Neuronal stem cell (in vitro differentiated cells): ENCODE measurements around the gene B9D1.

Experiments used
- DNase-seq: peaks from one replicate; pipeline ENCODE4 v3.0.0-alpha.2; 2013; ENCODE audit warnings: low spot score
- H2AFZ ChIP-seq: one replicate; pipeline ENCODE4 v1.6.1; 2013; ENCODE audit warnings: mild to moderate bottlenecking, low read length, inconsistent platforms
- H2AK5ac ChIP-seq: 2 replicates; pipeline ENCODE4 v1.6.1; 2013; ENCODE audit warnings: low read depth, mild to moderate bottlenecking, inconsistent platforms, low read length, moderate library complexity, mixed read lengths
- H2BK120ac ChIP-seq: 2 replicates; pipeline ENCODE4 v1.6.1; 2013; ENCODE audit warnings: low read depth, mild to moderate bottlenecking, inconsistent platforms, low read length, moderate library complexity, mixed read lengths
- H2BK12ac ChIP-seq: one replicate; pipeline ENCODE4 v1.6.1; 2013; ENCODE audit warnings: low read length, inconsistent platforms
- H2BK15ac ChIP-seq: 2 replicates; pipeline ENCODE4 v1.6.1; 2013; ENCODE audit warnings: mild to moderate bottlenecking, low read length, inconsistent platforms, mixed read lengths
- H2BK5ac ChIP-seq: one replicate; pipeline ENCODE4 v1.6.1; 2013; ENCODE audit warnings: inconsistent platforms, mild to moderate bottlenecking, low read length, moderate library complexity
- H3K14ac ChIP-seq: one replicate; pipeline ENCODE4 v1.6.1; 2013; ENCODE audit warnings: low read length, inconsistent platforms
- H3K18ac ChIP-seq: 2 replicates; pipeline ENCODE4 v1.6.1; 2013; ENCODE audit warnings: low read length, inconsistent platforms
- H3K23ac ChIP-seq: 2 replicates; pipeline ENCODE4 v1.6.1; 2013; ENCODE audit warnings: low read depth, mild to moderate bottlenecking, mixed read lengths, low read length, inconsistent platforms; ENCODE audit not compliant: poor library complexity
- H3K27ac ChIP-seq: replicated peaks from 3 replicates; pipeline ENCODE4 v1.5.1; 2013; ENCODE audit warnings: low read length, inconsistent platforms
- H3K27me3 ChIP-seq, 3 experiments: 2 replicates each; pipeline ENCODE4 v1.6.1; 2013; ENCODE audit warnings: low read length in 3 of 3, mild to moderate bottlenecking in 2 of 3, inconsistent platforms in 1 of 3, low read depth in 1 of 3, mixed read lengths in 1 of 3, moderate library complexity in 1 of 3; ENCODE audit not compliant: control insufficient read depth in 3 of 3, insufficient read depth in 3 of 3
- H3K36me3 ChIP-seq, 2 donors: replicated peaks in 1 of 2; 2 replicates each; pipeline ENCODE4 v1.6.1; 2013; ENCODE audit warnings: low read length in 2 of 2; ENCODE audit not compliant: control insufficient read depth in 2 of 2, insufficient read depth in 2 of 2
- H3K4ac ChIP-seq: 2 replicates; pipeline ENCODE4 v1.6.1; 2013; ENCODE audit warnings: inconsistent platforms, mild to moderate bottlenecking, low read length, moderate library complexity
- H3K4me1 ChIP-seq, 2 donors: 1 replicate in 1 of 2; 2 replicates in 1 of 2; pipeline ENCODE4 v1.6.1; 2013; ENCODE audit warnings: low read length in 2 of 2, low read depth in 1 of 2; ENCODE audit not compliant: control insufficient read depth in 2 of 2, insufficient read depth in 1 of 2
- H3K4me2 ChIP-seq: one replicate; pipeline ENCODE4 v1.6.1; 2013; ENCODE audit warnings: mild to moderate bottlenecking, low read length, inconsistent platforms; ENCODE audit not compliant: insufficient read depth, poor library complexity, severe bottlenecking
- H3K4me3 ChIP-seq, 2 donors: 2 replicates each; pipeline ENCODE4 v1.5.1; 2013; ENCODE audit warnings: low read length in 2 of 2, mild to moderate bottlenecking in 2 of 2, inconsistent platforms in 1 of 2, moderate library complexity in 1 of 2
- H3K79me1 ChIP-seq: one replicate; pipeline ENCODE4 v1.6.1; 2013; ENCODE audit warnings: low read depth, mild to moderate bottlenecking, inconsistent platforms, low read length, moderate library complexity
- H3K9ac ChIP-seq: one replicate; pipeline ENCODE4 v1.6.1; 2013; ENCODE audit warnings: mild to moderate bottlenecking, low read depth, low read length, inconsistent platforms; ENCODE audit not compliant: poor library complexity
- H3K9me3 ChIP-seq, 2 donors: replicated peaks in 1 of 2; 2 replicates each; pipeline versions ENCODE3 to v1.6.1; 2013; ENCODE audit warnings: low read length in 2 of 2, mild to moderate bottlenecking in 2 of 2, inconsistent platforms in 1 of 2, low read depth in 1 of 2, mixed read lengths in 1 of 2, moderate library complexity in 1 of 2; ENCODE audit not compliant: control insufficient read depth in 2 of 2, insufficient read depth in 1 of 2
- H4K8ac ChIP-seq: one replicate; pipeline ENCODE4 v1.6.1; 2013; ENCODE audit warnings: low read depth, mild to moderate bottlenecking, inconsistent platforms, low read length, moderate library complexity
- H4K91ac ChIP-seq: one replicate; pipeline ENCODE4 v1.6.1; 2013; ENCODE audit warnings: low read length, low read depth, mild to moderate bottlenecking, inconsistent platforms; ENCODE audit not compliant: poor library complexity
- WGBS, 2 donors: extraction: QIAGEN DNeasy Blood & Tissue Kit; methylation state at CpG; one replicate each; pipeline ENCODE4 v1.1.7; 2013; ENCODE audit warnings: missing lambda C conversion rate in 2 of 2, mixed read lengths in 1 of 2; ENCODE audit not compliant: insufficient read length in 2 of 2, insufficient replicate concordance in 1 of 2; ENCODE audit errors: extremely low coverage in 2 of 2; 5-methylcytosine and 5-hydroxymethylcytosine counted together

The B9D1 gene

GRCh38 chr17:19329839-19330238 lies 32.7 kb downstream of the B9D1 start:
- H3K14ac ChIP-seq: no peak overlapping the region
- peaks cover 9 to 85% of the 10 kb centered on the region in 2 donors for H3K36me3 ChIP-seq
- no peak overlapping the region for H2AFZ ChIP-seq
- H3K23ac ChIP-seq: no peak overlapping the region
- H3K9ac ChIP-seq: no peak overlapping the region
- H3K27ac ChIP-seq: no peak overlapping the region
- H4K8ac ChIP-seq: no peak overlapping the region
- H2BK5ac ChIP-seq: no peak overlapping the region
- H2BK12ac ChIP-seq: no peak overlapping the region
- no peaks in the 10 kb centered on the region for H3K79me1 ChIP-seq
- no peak overlapping the region for H3K18ac ChIP-seq
- H2AK5ac ChIP-seq: no peak overlapping the region
- no peak overlapping the region for H3K4ac ChIP-seq
- no peak overlapping the region for H2BK120ac ChIP-seq
- H3K4me3 ChIP-seq: no peak overlapping the region
- H2BK15ac ChIP-seq: no peak overlapping the region
- no peak overlapping the region for H3K4me2 ChIP-seq
- no peaks in the 10 kb centered on the region for H3K27me3 ChIP-seq
- peaks cover 8 to 20% of the 10 kb centered on the region in 2 donors for H3K4me1 ChIP-seq
- WGBS, 2 donors: no CpG with 5 or more reads among the region's 2 CpGs
- H4K91ac ChIP-seq: no peak overlapping the region
- peaks cover 2 to 15% of the 10 kb centered on the region in 2 donors for H3K9me3 ChIP-seq
- no peak for DNase-seq

DNA sequence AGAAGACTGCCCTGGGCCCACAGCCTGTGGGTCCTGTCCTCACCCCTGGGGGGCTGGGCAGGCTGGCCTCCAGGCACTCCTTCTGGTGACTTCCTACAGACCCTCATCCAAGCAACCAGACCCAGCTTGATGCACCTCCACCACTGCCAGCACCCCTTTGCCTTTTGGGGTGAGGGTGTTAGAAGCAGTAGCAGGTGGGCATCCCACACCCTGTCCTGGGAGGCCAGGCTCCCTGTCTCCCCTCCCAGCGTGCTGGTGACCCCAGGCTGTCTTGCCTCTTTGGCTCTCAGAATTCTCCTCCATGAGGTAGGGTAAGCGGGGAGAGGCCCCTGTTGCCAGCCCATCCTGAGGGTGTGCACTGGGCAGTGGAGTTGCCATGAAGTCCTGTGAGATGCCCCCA lies 33.4 kb downstream of the B9D1 start:
- peaks cover 6 to 85% of the 10 kb centered on the region in 2 donors for H3K36me3 ChIP-seq
- H3K4me3 ChIP-seq: no peak overlapping the region
- no peak for DNase-seq
- H3K27ac ChIP-seq: no peak overlapping the region
- H3K23ac ChIP-seq: peak overlapping the region; percentile 89
- H2BK120ac ChIP-seq: no peak overlapping the region
- H3K9me3 ChIP-seq: peaks cover 2 to 18% of the 10 kb centered on the region in 2 donors
- H3K4me2 ChIP-seq: no peak overlapping the region
- no peaks in the 10 kb centered on the region for H3K79me1 ChIP-seq
- no peak overlapping the region for H2AFZ ChIP-seq
- peak overlapping the region; percentile 77 for H3K18ac ChIP-seq
- H3K4me1 ChIP-seq: peaks cover 8 to 20% of the 10 kb centered on the region in 2 donors
- H2BK12ac ChIP-seq: no peak overlapping the region
- H2AK5ac ChIP-seq: peak overlapping the region; percentile 42
- H3K4ac ChIP-seq: no peak overlapping the region
- H3K14ac ChIP-seq: peak overlapping the region; percentile 47
- no peak overlapping the region for H4K8ac ChIP-seq
- H2BK5ac ChIP-seq: peak overlapping the region; percentile 4
- WGBS, 2 donors: no CpG with 5 or more reads among the region's 2 CpGs
- no peaks in the 10 kb centered on the region for H3K27me3 ChIP-seq
- H3K9ac ChIP-seq: peak overlapping the region; percentile 32
- H2BK15ac ChIP-seq: no peak overlapping the region
- peak overlapping the region; percentile 34 for H4K91ac ChIP-seq

GRCh38 chr17:19328441-19329061 lies 34.0 kb downstream of the B9D1 start:
- DNase-seq: no peak
- Histone ChIP-seq H2BK5ac (peak overlapping the region; percentile 4), H2BK15ac (no peak overlapping the region), H3K9ac (no peak overlapping the region), H3K4me3 (no peak overlapping the region), H2BK120ac (no peak overlapping the region), H3K4me1 (peaks cover 8 to 20% of the 10 kb centered on the region in 2 donors), H3K27me3 (no peaks in the 10 kb centered on the region), H3K4ac (no peak overlapping the region), H2AK5ac (no peak overlapping the region), H4K8ac (no peak overlapping the region), H3K36me3 (peaks cover 4 to 85% of the 10 kb centered on the region in 2 donors), H2AFZ (no peak overlapping the region), H3K18ac (peak overlapping the region; percentile 77), H3K4me2 (no peak overlapping the region), H3K23ac (no peak overlapping the region), H3K27ac (no peak overlapping the region), H4K91ac (no peak overlapping the region), H3K9me3 (peaks cover 2 to 18% of the 10 kb centered on the region in 2 donors), H3K79me1 (no peaks in the 10 kb centered on the region), H2BK12ac (no peak overlapping the region), H3K14ac (peak overlapping the region; percentile 47)
- WGBS, 2 donors: no CpG with 5 or more reads among the region's 10 CpGs

DNA sequence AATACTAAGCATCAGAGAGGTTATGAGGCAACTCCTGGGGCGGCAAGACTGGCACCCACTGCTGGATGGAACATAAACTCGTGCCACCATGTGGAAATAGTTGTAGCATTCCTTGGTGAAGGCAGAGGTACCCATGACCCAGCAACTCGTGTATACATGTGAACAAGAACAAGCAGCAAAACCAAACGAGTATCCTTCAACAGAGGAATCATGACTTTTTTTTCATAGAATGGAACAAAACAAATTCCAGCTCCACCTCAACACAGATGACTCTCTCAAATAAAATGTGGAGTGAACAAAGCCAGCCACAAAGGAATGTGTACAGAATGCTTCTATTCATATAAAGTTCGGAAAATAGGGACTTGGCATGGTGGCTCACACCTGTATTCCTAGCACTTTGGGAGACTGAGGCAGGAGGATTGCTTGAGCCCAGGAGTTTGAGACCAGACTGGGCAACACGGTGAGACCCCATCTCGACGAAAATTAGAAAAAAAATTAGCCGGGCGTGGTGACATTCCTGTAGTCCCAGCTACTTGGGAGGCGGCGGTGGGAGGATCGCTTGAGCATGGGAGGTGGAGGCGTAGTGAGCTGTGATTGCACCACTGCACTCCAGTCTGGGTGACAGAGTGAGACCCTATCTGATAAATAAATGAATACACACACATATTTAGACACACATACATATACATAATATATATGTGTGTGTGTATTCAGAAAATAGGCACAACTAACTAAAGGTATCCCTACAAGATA lies 35.3 kb downstream of the B9D1 start:
- Histone ChIP-seq H3K4me1 (peaks cover 8 to 20% of the 10 kb centered on the region in 2 donors), H3K18ac (no peak overlapping the region), H3K79me1 (no peaks in the 10 kb centered on the region), H4K91ac (no peak overlapping the region), H4K8ac (no peak overlapping the region), H3K4ac (no peak overlapping the region), H3K14ac (no peak overlapping the region), H3K4me2 (no peak overlapping the region), H2BK12ac (no peak overlapping the region), H2BK120ac (no peak overlapping the region), H2BK15ac (no peak overlapping the region), H2BK5ac (no peak overlapping the region), H3K27me3 (no peaks in the 10 kb centered on the region), H2AFZ (no peak overlapping the region), H3K27ac (no peak overlapping the region), H2AK5ac (no peak overlapping the region), H3K36me3 (peaks cover 2 to 85% of the 10 kb centered on the region in 2 donors), H3K9me3 (peaks cover 2 to 18% of the 10 kb centered on the region in 2 donors), H3K9ac (no peak overlapping the region), H3K23ac (no peak overlapping the region), H3K4me3 (no peak overlapping the region)
- WGBS, 2 donors: no CpG with 5 or more reads among the region's 14 CpGs
- no peak for DNase-seq
